HEK293 (cell line): ENCODE results near the gene AMPD1.
A peak's percentile ranks its signal among the peaks of the same experiment; 100 is the strongest.

Experiments
- KLF9 ChIP-seq: fragments of 450-650 bp; formaldehyde crosslinking; IDR thresholded peaks from 2 replicates; pipeline ENCODE4 v1.5.1; 2016; ENCODE audit warnings: missing biosample characterization, missing genetic modification characterization, low read depth
- OVOL3 ChIP-seq: fragments of 450-650 bp; formaldehyde crosslinking; IDR thresholded peaks from 2 replicates; pipeline ENCODE4 v1.5.1; 2016; ENCODE audit warnings: missing biosample characterization, missing genetic modification characterization
- PBX3 ChIP-seq: sonication (generic); formaldehyde crosslinking; IDR thresholded peaks from 2 replicates; pipeline ENCODE4 v1.8.1; 2022; ENCODE audit warnings: mild to moderate bottlenecking, moderate library complexity, missing genetic modification reagents
- SP3 ChIP-seq: fragments of 450-650 bp; formaldehyde crosslinking; IDR thresholded peaks from 2 replicates; pipeline ENCODE4 v1.5.1; 2016; ENCODE audit warnings: missing biosample characterization, missing genetic modification characterization
- YY1 ChIP-seq: fragments of 450-650 bp; formaldehyde crosslinking; IDR thresholded peaks from 2 replicates; pipeline ENCODE4 v1.5.1; 2018; ENCODE audit warnings: missing biosample characterization, missing genetic modification characterization
- YY2 ChIP-seq: fragments of 450-650 bp; formaldehyde crosslinking; IDR thresholded peaks from 2 replicates; pipeline ENCODE4 v1.5.1; 2016; ENCODE audit warnings: missing biosample characterization, missing genetic modification characterization
- ZBTB20 ChIP-seq: fragments of 450-650 bp; formaldehyde crosslinking; IDR thresholded peaks from 2 replicates; pipeline ENCODE4 v1.5.1; 2016; ENCODE audit warnings: missing biosample characterization, missing genetic modification characterization
- ZBTB7A ChIP-seq: fragments of 450-650 bp; formaldehyde crosslinking; IDR thresholded peaks from 2 replicates; pipeline ENCODE4 v1.5.1; 2016; ENCODE audit warnings: low read depth, missing biosample characterization, missing genetic modification characterization
- ZEB2 ChIP-seq: fragments of 450-650 bp; formaldehyde crosslinking; IDR thresholded peaks from 2 replicates; pipeline ENCODE4 v1.5.1; 2016; ENCODE audit warnings: missing biosample characterization, missing genetic modification characterization
- ZFP37 ChIP-seq: fragments of 450-650 bp; formaldehyde crosslinking; IDR thresholded peaks from 2 replicates; pipeline ENCODE4 v1.5.1; 2016; ENCODE audit warnings: missing biosample characterization, missing genetic modification characterization
- ZNF148 ChIP-seq: fragments of 450-650 bp; formaldehyde crosslinking; IDR thresholded peaks from 2 replicates; pipeline ENCODE4 v1.5.0; 2017; ENCODE audit warnings: missing biosample characterization, missing genetic modification characterization, borderline replicate concordance
- ZNF155 ChIP-seq: fragments of 450-650 bp; formaldehyde crosslinking; IDR thresholded peaks from 2 replicates; pipeline ENCODE4 v1.5.1; 2016; ENCODE audit warnings: missing biosample characterization, missing genetic modification characterization
- ZNF211 ChIP-seq: fragments of 450-650 bp; formaldehyde crosslinking; IDR thresholded peaks from 2 replicates; pipeline ENCODE4 v1.5.1; 2016; ENCODE audit warnings: low read depth, missing biosample characterization, missing genetic modification characterization
- ZNF26 ChIP-seq: fragments of 450-650 bp; formaldehyde crosslinking; IDR thresholded peaks from 2 replicates; pipeline ENCODE4 v1.5.1; 2016; ENCODE audit warnings: missing biosample characterization, missing genetic modification characterization
- ZNF391 ChIP-seq: fragments of 450-650 bp; formaldehyde crosslinking; IDR thresholded peaks from 2 replicates; pipeline ENCODE4 v1.5.1; 2016; ENCODE audit warnings: low read depth, missing biosample characterization, missing genetic modification characterization, borderline replicate concordance
- ZNF610 ChIP-seq: fragments of 450-650 bp; formaldehyde crosslinking; IDR thresholded peaks from 2 replicates; pipeline ENCODE4 v1.5.1; 2016; ENCODE audit warnings: missing biosample characterization, missing genetic modification characterization, borderline replicate concordance
- ZNF654 ChIP-seq: fragments of 450-650 bp; formaldehyde crosslinking; IDR thresholded peaks from 2 replicates; pipeline ENCODE4 v1.5.1; 2016; ENCODE audit warnings: low read depth, missing biosample characterization, missing genetic modification characterization
- ZNF660 ChIP-seq: fragments of 450-650 bp; IDR thresholded peaks from 2 replicates; pipeline ENCODE4 v1.5.1; 2018; ENCODE audit warnings: missing biosample characterization, mild to moderate bottlenecking, missing genetic modification characterization
- ZSCAN30 ChIP-seq: fragments of 450-650 bp; IDR thresholded peaks from 2 replicates; pipeline ENCODE4 v1.5.1; 2018; ENCODE audit warnings: missing biosample characterization, mild to moderate bottlenecking, missing genetic modification characterization, moderate library complexity
- TF ChIP-seq, protein P1 (sequence below): fragments of 450-650 bp; formaldehyde crosslinking; IDR thresholded peaks from 2 replicates; pipeline ENCODE4 v1.5.1; 2016; ENCODE audit warnings: missing biosample characterization, missing genetic modification characterization
- TF ChIP-seq, protein P2 (sequence below): fragments of 450-650 bp; formaldehyde crosslinking; IDR thresholded peaks from 2 replicates; pipeline ENCODE4 v1.5.1; 2016; ENCODE audit warnings: missing biosample characterization, missing genetic modification characterization

Gene AMPD1

GRCh38 chr1:114716304-114717170 lies 21.2 kb upstream of the AMPD1 start, which contains the start of gene NRAS (continued):
- TF ChIP-seq PBX3 (CRISPR knock-in tag) (0 out of 2 replicates have a peak, but pooled peaks have one; percentile 38), ZNF610 (peak; percentile 91), ZNF148 (tag by site-specific recombination) (no peak), ZEB2 (tag by site-specific recombination) (peak; percentile 43; the same call in 1 of the 2 replicates), ZNF155 (no peak), ZNF660 (tag by site-specific recombination) (peak; percentile 54; the same call in 1 of the 2 replicates), ZNF211 (tag by site-specific recombination) (no peak), ZBTB20 (tag by site-specific recombination) (peak; percentile 74), ZNF26 (tag by site-specific recombination) (no peak), ZSCAN30 (tag by site-specific recombination) (peak; percentile 45; the same call in 1 of the 2 replicates), ZBTB7A (tag by site-specific recombination) (0 out of 2 replicates have a peak, but pooled peaks have one; percentile 54), SP3 (tag by site-specific recombination) (peak; percentile 91), KLF9 (peak; percentile 81), ZNF391 (tag by site-specific recombination) (0 out of 2 replicates have a peak, but pooled peaks have one; percentile 5), YY1 (tag by site-specific recombination) (0 out of 2 replicates have a peak, but pooled peaks have one; percentile 55), ZNF654 (no peak), ZFP37 (0 out of 2 replicates have a peak, but pooled peaks have one; percentile 44), YY2 (tag by site-specific recombination) (peak; percentile 50; the same call in 1 of the 2 replicates), OVOL3 (tag by site-specific recombination) (peak; percentile 27; the same call in 1 of the 2 replicates)
- TF ChIP-seq, protein P1, sequence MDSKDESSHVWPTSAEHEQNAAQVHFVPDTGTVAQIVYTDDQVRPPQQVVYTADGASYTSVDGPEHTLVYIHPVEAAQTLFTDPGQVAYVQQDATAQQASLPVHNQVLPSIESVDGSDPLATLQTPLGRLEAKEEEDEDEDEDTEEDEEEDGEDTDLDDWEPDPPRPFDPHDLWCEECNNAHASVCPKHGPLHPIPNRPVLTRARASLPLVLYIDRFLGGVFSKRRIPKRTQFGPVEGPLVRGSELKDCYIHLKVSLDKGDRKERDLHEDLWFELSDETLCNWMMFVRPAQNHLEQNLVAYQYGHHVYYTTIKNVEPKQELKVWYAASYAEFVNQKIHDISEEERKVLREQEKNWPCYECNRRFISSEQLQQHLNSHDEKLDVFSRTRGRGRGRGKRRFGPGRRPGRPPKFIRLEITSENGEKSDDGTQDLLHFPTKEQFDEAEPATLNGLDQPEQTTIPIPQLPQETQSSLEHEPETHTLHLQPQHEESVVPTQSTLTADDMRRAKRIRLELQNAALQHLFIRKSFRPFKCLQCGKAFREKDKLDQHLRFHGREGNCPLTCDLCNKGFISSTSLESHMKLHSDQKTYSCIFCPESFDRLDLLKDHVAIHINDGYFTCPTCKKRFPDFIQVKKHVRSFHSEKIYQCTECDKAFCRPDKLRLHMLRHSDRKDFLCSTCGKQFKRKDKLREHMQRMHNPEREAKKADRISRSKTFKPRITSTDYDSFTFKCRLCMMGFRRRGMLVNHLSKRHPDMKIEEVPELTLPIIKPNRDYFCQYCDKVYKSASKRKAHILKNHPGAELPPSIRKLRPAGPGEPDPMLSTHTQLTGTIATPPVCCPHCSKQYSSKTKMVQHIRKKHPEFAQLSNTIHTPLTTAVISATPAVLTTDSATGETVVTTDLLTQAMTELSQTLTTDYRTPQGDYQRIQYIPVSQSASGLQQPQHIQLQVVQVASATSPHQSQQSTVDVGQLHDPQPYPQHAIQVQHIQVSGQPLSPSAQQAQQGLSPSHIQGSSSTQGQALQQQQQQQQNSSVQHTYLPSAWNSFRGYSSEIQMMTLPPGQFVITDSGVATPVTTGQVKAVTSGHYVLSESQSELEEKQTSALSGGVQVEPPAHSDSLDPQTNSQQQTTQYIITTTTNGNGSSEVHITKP (tag by site-specific recombination), result peak; percentile 95
- TF ChIP-seq, protein P2, sequence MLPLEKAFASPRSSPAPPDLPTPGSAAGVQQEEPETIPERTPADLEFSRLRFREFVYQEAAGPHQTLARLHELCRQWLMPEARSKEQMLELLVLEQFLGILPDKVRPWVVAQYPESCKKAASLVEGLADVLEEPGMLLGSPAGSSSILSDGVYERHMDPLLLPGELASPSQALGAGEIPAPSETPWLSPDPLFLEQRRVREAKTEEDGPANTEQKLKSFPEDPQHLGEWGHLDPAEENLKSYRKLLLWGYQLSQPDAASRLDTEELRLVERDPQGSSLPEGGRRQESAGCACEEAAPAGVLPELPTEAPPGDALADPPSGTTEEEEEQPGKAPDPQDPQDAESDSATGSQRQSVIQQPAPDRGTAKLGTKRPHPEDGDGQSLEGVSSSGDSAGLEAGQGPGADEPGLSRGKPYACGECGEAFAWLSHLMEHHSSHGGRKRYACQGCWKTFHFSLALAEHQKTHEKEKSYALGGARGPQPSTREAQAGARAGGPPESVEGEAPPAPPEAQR (tag by site-specific recombination), result no peak
